CD4-positive, alpha-beta T cell (primary cell): ENCODE results near the gene IL2RG. TPM values are rescaled to one million over a fixed set of nuclear protein-coding genes. Genes with fewer than 3 reads are reported as not detected.

Source experiments
- ATAC-seq: fragments of 200-7000 bp; cut with Tn5 transposase; one replicate; pipeline ENCODE4 v1.10.0; 2022; ENCODE audit warnings: mild to moderate bottlenecking; ENCODE audit not compliant: poor library complexity
- CTCF ChIA-PET: fragments of 350-600 bp; sonication (Branson Sonifier 250); formaldehyde crosslinking; loops from one replicate; lab custom pipeline; 2021; ENCODE audit warnings: antibody characterized with exemption, inconsistent platforms; lab: Charles Lee
- POLR2A ChIA-PET: fragments of 350-600 bp; sonication (Branson Sonifier 250); formaldehyde crosslinking; loops from one replicate; lab custom pipeline; 2021; ENCODE audit warnings: antibody characterized with exemption, inconsistent platforms; lab: Charles Lee
- DNase-seq, 14 experiments: peaks; one replicate each; pipeline ENCODE4 v3.0.0-alpha.2; 2013 to 2020; ENCODE audit warnings: mixed read lengths in 2 of 14
- H3K27ac ChIP-seq, 2 donors: one replicate each; pipeline versions ENCODE4 v1.5.1 to v1.7.0; 2013; ENCODE audit warnings: low read length in 2 of 2, low read depth in 1 of 2, mild to moderate bottlenecking in 1 of 2
- H3K27me3 ChIP-seq, 2 experiments: 1 replicate in 1 of 2; 2 replicates in 1 of 2; pipeline versions ENCODE4 v1.6.1 to v1.7.0; 2013; ENCODE audit warnings: low read length in 2 of 2, control low read depth in 1 of 2, mild to moderate bottlenecking in 1 of 2, moderate library complexity in 1 of 2; ENCODE audit not compliant: insufficient read depth in 2 of 2, control insufficient read depth in 1 of 2
- H3K36me3 ChIP-seq: one replicate; pipeline ENCODE4 v1.6.1; 2013; ENCODE audit warnings: low read length, control low read depth; ENCODE audit not compliant: insufficient read depth
- H3K4me1 ChIP-seq: one replicate; pipeline ENCODE4 v1.6.1; 2013; ENCODE audit warnings: low read length, control low read depth; ENCODE audit not compliant: insufficient read depth
- H3K4me3 ChIP-seq: one replicate; pipeline ENCODE4 v1.5.1; 2013; ENCODE audit warnings: mild to moderate bottlenecking, low read length, moderate library complexity
- H3K9me3 ChIP-seq, 2 experiments: 1 replicate in 1 of 2; 2 replicates in 1 of 2; pipeline versions ENCODE4 v1.6.1 to v1.7.0; 2013; ENCODE audit warnings: low read length in 2 of 2, mild to moderate bottlenecking in 2 of 2, control low read depth in 1 of 2, moderate library complexity in 1 of 2; ENCODE audit not compliant: control insufficient read depth in 1 of 2, insufficient read depth in 1 of 2
- H3K27ac Mint-ChIP-seq: one replicate; pipeline ENCODE4 v1.8.0; 2020; ENCODE audit warnings: mixed read lengths
- H3K27me3 Mint-ChIP-seq: one replicate; pipeline ENCODE4 v1.8.0; 2021; ENCODE audit warnings: mixed read lengths
- H3K36me3 Mint-ChIP-seq: one replicate; pipeline ENCODE4 v1.8.0; 2021; ENCODE audit warnings: low read depth, mixed read lengths
- H3K4me1 Mint-ChIP-seq: one replicate; pipeline ENCODE4 v1.8.0; 2021; ENCODE audit warnings: low read depth, mixed read lengths
- H3K4me3 Mint-ChIP-seq: one replicate; pipeline ENCODE4 v1.8.0; 2020; ENCODE audit warnings: mild to moderate bottlenecking, mixed read lengths
- H3K9me3 Mint-ChIP-seq: one replicate; pipeline ENCODE4 v1.8.0; 2020; ENCODE audit warnings: mixed read lengths
- intact Hi-C, 2 experiments: fragments of 100-400 bp; cut with DNase I in 1 of 2; cut with micrococcal nuclease in 1 of 2; formaldehyde crosslinking; loops; one replicate each; pipeline versions ENCODE4 v1.15.1 to v1.9.0; 2023 to 2025; cut with DNase I, micrococcal nuclease
- total RNA-seq, 174 experiments: library from RNA in 2 of 174; stranded (reverse) in 2 of 174; gene quantifications; one replicate each; pipeline ENCODE4 v1.2.3 and lab custom pipeline; 2021 to 2026
- TF ChIP-seq, protein P1 (sequence below): fragments of 200-600 bp; IDR thresholded peaks from one replicate; pipeline ENCODE4 v1.8.0; 2022; ENCODE audit warnings: antibody characterized with exemption, mild to moderate bottlenecking

The IL2RG gene
- total RNA-seq, 2 experiments from 2014 or later, result 213 to 225 TPM

DNA sequence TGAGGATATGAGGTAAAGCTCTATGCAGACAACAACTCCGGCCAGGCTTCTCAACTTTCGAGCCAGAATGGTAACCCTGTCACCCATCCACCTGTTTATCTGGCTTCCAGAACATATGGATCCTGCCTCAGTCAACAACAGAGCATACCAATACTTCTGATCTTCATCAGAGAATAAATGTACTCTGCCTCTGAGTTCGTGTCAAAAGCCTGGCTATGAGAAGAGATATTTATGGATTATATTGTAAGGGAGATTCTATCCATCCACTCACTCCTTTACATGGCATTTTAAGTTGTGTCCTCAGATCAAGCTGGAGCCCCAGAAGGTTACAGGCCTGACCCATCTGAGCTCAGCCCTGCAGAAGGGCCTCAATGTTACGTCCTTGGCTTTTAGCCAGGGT is 25.5 kb downstream of the IL2RG start:
- Mint-ChIP-seq H3K36me3 (no peaks in the 10 kb centered on the region), H3K9me3 (no peaks in the 10 kb centered on the region), H3K4me3 (no peak overlapping the region), H3K27me3 (no peaks in the 10 kb centered on the region), H3K27ac (no peak overlapping the region), H3K4me1 (peaks cover 7% of the 10 kb centered on the region)
- ATAC-seq, result no peak
- no peak for DNase-seq
- no peaks in the 10 kb centered on the region for H3K4me1 ChIP-seq
- ChIA-PET CTCF (no interaction called here), POLR2A (interaction anchor here (0.7 kb wide), 1 partner anchor 104 kb away, joined by 3 read pairs; no protein-coding TSS in a partner anchor)
- H3K27me3 ChIP-seq, result no peaks in the 10 kb centered on the region
- no peaks in the 10 kb centered on the region for H3K9me3 ChIP-seq
- H3K27ac ChIP-seq, result no peak overlapping the region
- no peaks in the 10 kb centered on the region for H3K36me3 ChIP-seq
- TF ChIP-seq, protein P1, sequence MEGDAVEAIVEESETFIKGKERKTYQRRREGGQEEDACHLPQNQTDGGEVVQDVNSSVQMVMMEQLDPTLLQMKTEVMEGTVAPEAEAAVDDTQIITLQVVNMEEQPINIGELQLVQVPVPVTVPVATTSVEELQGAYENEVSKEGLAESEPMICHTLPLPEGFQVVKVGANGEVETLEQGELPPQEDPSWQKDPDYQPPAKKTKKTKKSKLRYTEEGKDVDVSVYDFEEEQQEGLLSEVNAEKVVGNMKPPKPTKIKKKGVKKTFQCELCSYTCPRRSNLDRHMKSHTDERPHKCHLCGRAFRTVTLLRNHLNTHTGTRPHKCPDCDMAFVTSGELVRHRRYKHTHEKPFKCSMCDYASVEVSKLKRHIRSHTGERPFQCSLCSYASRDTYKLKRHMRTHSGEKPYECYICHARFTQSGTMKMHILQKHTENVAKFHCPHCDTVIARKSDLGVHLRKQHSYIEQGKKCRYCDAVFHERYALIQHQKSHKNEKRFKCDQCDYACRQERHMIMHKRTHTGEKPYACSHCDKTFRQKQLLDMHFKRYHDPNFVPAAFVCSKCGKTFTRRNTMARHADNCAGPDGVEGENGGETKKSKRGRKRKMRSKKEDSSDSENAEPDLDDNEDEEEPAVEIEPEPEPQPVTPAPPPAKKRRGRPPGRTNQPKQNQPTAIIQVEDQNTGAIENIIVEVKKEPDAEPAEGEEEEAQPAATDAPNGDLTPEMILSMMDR, result no peak
- no peak overlapping the region for H3K4me3 ChIP-seq
- intact Hi-C loops, result no loop called here

- no peak for ATAC-seq
- no peak overlapping the region for H3K4me3 ChIP-seq
- peaks cover 7% of the 10 kb centered on the region for H3K4me1 Mint-ChIP-seq
- POLR2A ChIA-PET, result no interaction called here
- H3K27me3 ChIP-seq, result no peaks in the 10 kb centered on the region
- DNase-seq, result no peak
- H3K9me3 Mint-ChIP-seq, result no peaks in the 10 kb centered on the region
- no peaks in the 10 kb centered on the region for H3K27me3 Mint-ChIP-seq
- no peak overlapping the region for H3K27ac Mint-ChIP-seq
- CTCF ChIA-PET, result no interaction called here
- H3K4me3 Mint-ChIP-seq, result no peak overlapping the region
- TF ChIP-seq, protein P1, result no peak
- intact Hi-C loops, result no loop called here
- H3K27ac ChIP-seq, result no peak overlapping the region
- H3K9me3 ChIP-seq, result no peaks in the 10 kb centered on the region
- no peaks in the 10 kb centered on the region for H3K36me3 Mint-ChIP-seq
- no peaks in the 10 kb centered on the region for H3K36me3 ChIP-seq
- H3K4me1 ChIP-seq, result no peaks in the 10 kb centered on the region
These were observed 28.6 kb downstream of the IL2RG start for GRCh38 chrX:71082822-71083221.

DNA sequence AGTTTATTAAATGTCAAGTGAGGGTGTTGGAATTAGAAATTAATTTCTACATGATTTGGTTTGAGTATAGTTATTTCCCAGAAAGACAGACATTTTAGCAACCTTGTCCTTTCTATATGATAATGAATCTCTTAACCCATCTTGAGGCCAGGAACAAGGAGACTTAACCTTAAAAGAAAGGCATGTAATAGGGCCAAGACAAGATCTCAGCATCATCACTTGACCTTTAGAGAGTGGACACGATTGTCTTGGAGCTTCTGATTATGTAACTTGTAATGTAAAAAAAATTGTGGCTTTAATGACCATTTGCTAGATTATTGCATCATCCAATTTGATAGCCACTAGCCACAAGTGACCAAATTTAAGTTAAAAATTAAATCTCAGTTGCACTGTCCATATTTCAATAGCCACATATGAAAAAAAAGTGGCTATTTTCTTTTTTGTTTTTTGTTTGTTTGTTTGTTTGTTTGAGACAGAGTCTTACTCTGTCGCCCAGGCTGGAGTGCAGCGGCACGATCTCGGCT is 29.2 kb downstream of the IL2RG start:
- CTCF ChIA-PET, result no interaction called here
- TF ChIP-seq, protein P1, result no peak
- H3K4me3 ChIP-seq, result no peak overlapping the region

More for the DNA sequence above, 29.2 kb downstream of the IL2RG start:
- Mint-ChIP-seq H3K27me3 (no peaks in the 10 kb centered on the region), H3K9me3 (no peaks in the 10 kb centered on the region), H3K27ac (no peak overlapping the region), H3K36me3 (no peaks in the 10 kb centered on the region), H3K4me3 (no peak overlapping the region), H3K4me1 (peaks cover 7% of the 10 kb centered on the region)
- DNase-seq, result no peak
- Histone ChIP-seq H3K27me3 (no peaks in the 10 kb centered on the region), H3K4me1 (no peaks in the 10 kb centered on the region), H3K27ac (no peak overlapping the region), H3K9me3 (no peaks in the 10 kb centered on the region), H3K36me3 (no peaks in the 10 kb centered on the region)
- intact Hi-C loops, result no loop called here
- no peak for ATAC-seq
- POLR2A ChIA-PET, result interaction anchor here (1.0 kb wide), 1 partner anchor 18 kb away, joined by 3 read pairs; no protein-coding TSS in a partner anchor
